K562 (cell line): ENCODE results near the gene KCNK18. TPM values are rescaled to one million over a fixed set of nuclear protein-coding genes. Genes with fewer than 3 reads are reported as not detected.
A peak's percentile ranks its signal among the peaks of the same experiment; 100 is the strongest.

Source experiments
- REST ChIP-seq, 2 experiments: fragments of 450-650 bp; formaldehyde crosslinking in 1 of 2; IDR thresholded peaks; 2 replicates each; pipeline versions ENCODE4 v1.4.0 to v1.6.1; 2014 to 2020; ENCODE audit warnings: mild to moderate bottlenecking in 2 of 2, borderline replicate concordance in 1 of 2, low read depth in 1 of 2
- polyA plus RNA-seq, 8 experiments: library from polyadenylated mRNA; depleted of rRNA in 4 of 8; stranded (reverse) in 5 of 8; unstranded in 3 of 8; fragments of >200 nt; fragmentation: Nextera tagmentation in 2 of 8; fragmentation: Illumina TruSeq in 1 of 8; extraction: Ambion mirVana in 2 of 8; extraction: Trizol in 1 of 8; gene quantifications; 2 replicates each; pipeline versions ENCODE4 v1.2.1 to v1.2.3, GENCODE V29; 2011 to 2014; ENCODE audit warnings: inconsistent platforms in 1 of 8, missing spikeins in 1 of 8
- total RNA-seq, 7 experiments: library from RNA; depleted of rRNA in 6 of 7; stranded (reverse); fragments of >200 nt in 6 of 7; fragmentation: Illumina TruSeq in 2 of 7; extraction: Trizol in 2 of 7; gene quantifications; 2 replicates each; pipeline versions ENCODE4 v1.2.1 to v1.2.3, GENCODE V29; 2011 to 2021; ENCODE audit warnings: low replicate concordance in 1 of 7

KCNK18 gene
- total and polyA plus RNA-seq, 9 of the 15 experiments (the other 6 are each of a cell fraction or from before 2014, with no cell fraction given) = not detected

- TF ChIP-seq REST (IDR thresholded peaks at IDR 0.05; ENCODE audit: borderline replicate concordance) = peak; percentile 23; the same call in 1 of the 2 replicates
- TF ChIP-seq REST (CRISPR knock-in tag; IDR thresholded peaks at IDR 0.05; ENCODE audit: low read depth) = no peak
Measured at GRCh38 chr10:117175901-117176534, 21.3 kb upstream of the KCNK18 start (continued).
